GM21360 (cell line): ENCODE measurements around the gene YAE1.
A peak's percentile ranks its signal among the peaks of the same experiment; 100 is the strongest.

Experiments used
- ATAC-seq: cut with Tn5 transposase; IDR thresholded peaks from one replicate; pipeline ENCODE4 v1.9.1; 2021; ENCODE audit warnings: mild to moderate bottlenecking, moderate library complexity; ENCODE audit not compliant: unreplicated experiment

Gene YAE1

DNA sequence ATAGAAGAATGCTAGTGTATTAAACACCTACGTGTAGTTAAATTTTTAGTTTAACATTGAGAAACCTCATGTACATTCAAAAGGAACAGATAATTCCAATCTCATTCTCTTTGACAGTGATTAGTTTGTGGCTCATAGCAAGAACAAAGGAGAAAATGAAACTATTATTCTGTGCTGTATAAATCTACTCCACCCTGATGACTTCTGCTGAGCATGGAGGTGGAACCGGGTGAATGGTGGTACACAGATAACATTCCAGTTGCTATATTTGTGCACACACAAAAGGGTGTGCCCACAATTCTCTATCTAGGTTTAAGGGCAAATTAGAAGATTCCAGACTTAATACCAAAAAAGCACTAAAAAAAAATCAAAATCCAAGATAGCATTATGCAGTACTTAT, 40.1 kb downstream of the YAE1 start:
- ATAC-seq, result no peak

DNA sequence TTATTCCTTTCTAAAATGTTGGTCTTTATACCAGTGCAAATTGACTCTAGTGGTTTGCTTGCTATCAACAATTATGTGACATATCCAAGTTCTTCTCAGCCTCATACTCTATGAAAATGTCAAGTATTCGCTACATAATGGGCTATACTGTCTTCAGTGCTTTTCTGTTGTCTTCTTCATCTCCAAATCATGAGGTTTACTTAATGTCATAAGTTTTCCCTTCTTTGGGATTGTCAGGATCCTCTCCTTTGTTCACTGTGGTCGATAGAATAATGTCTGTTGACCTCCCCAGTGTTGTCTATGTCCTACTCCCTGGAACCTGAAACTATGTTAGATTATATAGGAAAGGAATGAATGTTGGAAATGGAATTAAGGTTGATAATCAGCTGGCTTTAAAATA, 40.7 kb downstream of the YAE1 start:
- no peak for ATAC-seq

DNA sequence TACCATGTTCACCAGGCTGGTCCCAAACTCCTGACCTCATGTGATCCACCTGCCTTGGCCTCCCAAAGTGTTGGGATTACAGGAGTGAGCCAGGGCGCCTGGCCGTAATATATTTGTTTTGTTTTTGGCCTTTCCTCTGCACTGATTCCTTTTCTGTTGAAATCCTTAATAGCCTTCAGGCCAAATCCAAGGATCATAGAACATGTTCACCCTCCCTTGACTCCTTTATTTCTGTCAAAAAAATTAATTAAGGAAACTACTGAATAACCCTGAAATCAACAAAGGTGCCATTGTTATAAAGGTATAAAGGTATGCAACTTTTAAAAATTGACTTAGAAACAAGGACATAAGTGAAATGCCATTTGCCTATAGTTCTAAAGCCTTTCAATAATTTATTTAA, 41.7 kb downstream of the YAE1 start:
- ATAC-seq, result no peak

DNA sequence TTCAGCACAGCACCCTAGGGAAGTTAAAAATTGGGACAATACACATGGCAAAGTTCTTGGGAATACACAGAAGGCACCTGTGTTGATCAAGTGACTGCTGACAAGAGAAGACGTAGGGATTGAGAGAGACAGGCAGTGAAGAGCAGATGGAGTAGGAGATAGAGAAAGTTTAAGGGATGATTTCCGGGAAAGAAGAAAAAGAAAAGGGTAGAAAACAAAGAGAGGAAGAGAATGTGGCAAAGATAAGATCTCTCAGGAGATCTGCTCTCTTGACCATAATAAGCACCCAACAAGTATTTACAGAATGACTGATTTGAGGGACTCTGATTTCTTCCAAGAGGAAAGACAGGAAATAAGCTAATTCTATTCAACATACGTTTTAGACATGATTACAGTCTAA, 42.1 kb downstream of the YAE1 start:
- ATAC-seq, result no peak

DNA sequence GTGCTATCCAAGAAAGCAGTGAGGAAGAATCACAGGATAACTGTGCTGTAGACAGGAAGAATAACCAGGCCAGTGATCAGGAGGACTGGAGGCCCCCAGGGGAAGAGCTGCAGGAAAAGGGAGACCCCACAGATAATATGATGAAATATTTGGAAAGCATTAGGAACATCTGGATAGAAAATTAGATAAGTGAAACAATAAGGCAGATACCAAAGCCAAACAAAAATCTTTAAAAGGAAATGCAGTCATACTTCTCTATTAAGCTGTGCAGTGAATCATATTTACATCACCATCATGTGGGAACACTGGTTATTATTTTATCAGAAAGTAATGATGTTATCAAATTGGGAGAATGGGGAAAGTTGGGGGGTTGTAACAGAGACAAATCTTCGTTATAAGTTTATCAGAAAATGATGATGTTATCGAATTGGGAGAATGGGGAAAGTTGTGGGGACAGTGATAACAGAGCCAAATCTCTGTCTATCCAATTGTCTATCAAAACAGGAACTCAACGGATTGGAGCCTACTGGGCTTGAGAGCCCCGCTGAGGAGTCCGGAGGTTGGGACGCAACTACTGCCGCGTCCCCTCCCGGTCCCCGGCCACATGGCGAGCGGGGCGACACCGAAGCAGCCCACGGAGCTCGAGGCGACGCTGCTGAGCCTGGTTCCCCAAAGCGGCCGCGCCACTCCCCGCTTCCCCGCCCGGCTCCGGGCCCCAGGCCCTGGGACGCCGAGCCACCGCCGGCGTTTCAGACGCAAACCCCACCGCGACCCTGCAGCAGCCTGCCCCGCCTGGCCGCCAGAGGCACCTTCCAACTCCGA, 43.1 kb downstream of the YAE1 start:
- ATAC-seq, result no peak

DNA sequence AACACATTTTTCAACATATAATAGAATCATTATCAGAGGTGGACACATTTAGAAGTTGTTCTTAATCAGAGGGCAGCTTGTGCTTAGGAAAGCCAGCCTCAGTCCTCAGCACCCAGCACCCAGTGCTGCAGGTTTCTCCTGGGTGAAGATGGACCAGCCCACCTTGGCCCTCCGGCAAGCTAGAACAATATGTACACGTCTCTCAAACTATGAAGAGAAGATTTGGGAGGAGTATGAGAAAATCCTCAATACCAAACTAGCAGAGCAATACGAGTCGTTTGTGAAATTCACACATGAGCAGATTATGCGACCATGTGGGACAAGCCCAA, 43.7 kb downstream of the YAE1 start:
- ATAC-seq, result no peak

DNA sequence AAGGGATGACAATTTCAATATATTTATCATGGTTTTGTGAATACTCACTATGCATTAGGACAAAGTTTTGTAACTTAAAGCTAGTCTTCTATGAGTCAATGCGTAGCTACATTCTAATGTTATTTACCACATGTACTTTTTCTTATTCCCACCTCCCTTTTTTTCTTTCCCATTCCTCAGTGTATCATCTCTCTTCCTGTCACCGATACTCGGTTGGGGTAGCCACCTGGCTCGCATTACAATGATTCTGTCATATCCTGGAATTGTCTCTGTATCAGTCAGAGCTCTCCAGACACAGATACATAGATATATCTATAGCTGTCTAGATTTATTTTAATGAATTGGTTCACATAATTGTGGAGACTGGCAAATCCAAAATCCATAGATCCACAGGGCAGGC, 47.4 kb downstream of the YAE1 start:
- ATAC-seq, result no peak

DNA sequence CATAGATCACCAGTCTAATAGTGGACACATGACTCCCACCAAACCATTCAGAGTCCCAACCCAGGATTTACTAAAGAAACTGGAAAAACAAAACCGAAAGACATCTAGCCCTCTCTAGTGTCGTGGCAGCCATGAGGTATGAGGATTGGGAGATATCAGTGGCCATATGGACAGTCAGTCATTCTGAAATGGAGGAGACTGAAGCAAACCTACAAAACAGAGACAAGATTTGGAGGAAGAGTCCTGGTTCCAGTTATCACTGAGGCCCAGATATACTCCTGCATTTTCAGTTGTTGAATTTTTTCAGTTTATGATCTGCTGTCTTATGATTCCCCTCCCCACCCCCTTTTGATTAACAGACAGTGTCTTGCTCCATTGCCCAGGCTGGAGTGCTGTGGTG, 48.1 kb downstream of the YAE1 start:
- ATAC-seq, result no peak

DNA sequence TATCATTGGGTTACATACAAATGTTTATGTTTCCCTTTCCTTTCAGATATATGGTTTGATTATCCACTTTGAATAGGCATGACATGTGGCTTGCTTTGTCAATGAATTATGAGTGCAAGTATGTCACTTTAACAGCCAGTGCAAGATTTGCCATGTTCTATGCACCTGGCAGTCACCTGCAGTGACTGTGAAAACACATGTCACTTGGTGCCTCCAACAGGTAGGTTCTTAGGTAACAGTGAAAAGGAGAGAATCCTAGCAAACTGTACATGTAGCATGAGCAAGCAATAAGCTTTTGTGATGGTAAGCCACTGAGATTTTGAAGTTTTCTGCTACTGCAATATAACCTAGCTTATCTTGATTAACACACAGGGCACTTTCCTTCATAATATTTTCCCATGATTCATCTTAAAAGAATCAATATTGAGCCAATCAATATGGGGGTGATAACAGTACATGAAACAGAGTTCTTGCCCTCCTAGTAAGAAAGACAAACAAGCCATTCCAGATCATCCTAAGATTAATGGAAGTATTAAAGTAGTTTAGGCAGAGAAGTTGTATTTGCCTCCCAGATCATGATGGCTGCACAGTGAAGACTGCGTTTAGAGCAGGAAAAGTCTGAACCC, 49.3 kb downstream of the YAE1 start:
- ATAC-seq, result no peak

DNA sequence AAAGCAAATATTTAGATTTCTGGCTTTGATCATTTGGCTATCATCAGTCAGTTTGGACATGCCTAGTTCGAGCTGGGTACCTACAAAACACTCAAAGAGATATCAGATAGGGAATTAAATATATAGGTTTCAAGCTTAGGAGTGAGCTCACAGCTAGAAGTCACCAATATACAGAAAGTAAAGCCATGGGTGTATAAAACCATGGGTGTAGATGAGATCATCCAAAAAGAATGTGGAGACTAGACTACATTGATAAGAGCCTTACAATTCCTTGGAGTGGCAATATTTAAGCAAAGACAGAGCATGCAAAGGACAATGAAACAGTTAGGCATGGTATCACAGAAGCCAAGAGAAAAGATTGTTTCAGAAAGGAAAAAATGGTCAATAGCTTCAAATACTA, 49.9 kb downstream of the YAE1 start:
- ATAC-seq, result no peak

DNA sequence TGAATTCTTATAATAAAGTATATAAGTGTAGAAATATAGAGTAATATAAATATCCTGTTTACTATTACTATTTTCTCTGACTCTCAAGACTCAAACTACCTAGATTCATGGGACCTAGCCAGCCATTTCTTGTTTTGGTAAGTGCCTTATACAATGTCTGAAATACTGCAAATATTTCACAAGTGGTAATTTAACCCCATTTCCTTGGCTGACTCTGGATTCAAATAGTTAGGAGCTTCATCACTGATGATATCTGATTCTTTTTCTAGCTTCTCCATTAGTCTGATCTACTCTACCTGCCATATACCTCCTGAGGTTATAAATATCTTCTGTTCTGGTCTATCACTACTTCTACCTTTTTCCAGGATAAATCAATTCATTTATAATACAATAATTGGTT, 50.8 kb downstream of the YAE1 start:
- no peak for ATAC-seq

DNA sequence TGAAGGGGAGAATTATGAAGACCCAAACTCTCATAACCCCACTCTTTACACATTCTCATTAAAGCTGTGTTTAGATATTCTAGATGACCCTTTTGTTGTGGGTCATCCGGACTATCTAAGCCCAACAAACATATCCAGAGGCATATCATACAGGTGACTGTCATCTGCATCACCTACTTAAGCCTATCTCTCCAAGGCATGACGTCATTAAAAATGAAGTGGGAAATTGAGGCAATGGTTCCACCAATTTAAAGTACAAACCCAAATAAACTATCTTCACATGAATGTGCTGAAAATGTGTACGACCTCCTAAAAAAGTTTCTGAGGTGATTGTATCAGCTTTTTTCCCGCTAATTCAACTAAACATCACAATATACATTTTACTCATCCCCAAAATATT, 52.7 kb downstream of the YAE1 start:
- no peak for ATAC-seq

DNA sequence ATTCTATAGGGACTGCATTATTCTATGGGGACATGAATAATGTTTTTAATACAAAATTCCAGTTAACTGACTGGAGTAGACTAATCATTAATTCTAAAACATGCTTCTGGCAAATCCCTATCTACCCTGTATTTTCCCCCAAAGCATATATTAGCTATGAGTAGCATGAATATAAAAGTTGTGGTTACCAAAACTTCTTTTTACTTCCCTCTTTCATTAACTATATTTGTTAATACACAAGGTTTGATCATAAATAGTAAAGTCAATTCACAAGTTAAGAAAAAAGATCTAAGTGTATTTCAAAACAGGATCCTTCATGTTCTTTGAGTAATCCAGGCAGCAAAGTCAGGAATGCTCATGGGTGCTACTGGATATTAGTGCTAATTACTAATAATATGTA, 54.3 kb downstream of the YAE1 start:
- ATAC-seq, result no peak

DNA sequence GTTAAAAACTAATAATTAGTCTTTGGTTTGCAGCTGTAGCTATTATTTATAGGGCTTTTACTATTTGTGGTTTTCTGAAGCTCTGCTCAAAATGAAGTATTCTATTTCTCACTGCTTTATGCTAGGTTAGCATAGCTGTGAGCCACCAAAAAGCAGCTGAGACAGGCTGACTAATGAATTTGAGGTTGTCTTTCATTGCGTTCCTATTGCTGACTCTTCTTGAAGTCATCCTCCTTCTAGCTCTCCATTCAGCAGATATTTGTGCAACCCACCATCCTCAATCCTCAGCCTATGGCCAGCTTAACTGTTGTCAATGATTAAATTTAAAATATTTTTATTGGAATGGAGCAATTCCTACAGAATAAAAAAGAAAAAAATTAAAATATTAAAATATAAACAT, 55.1 kb downstream of the YAE1 start:
- no peak for ATAC-seq

DNA sequence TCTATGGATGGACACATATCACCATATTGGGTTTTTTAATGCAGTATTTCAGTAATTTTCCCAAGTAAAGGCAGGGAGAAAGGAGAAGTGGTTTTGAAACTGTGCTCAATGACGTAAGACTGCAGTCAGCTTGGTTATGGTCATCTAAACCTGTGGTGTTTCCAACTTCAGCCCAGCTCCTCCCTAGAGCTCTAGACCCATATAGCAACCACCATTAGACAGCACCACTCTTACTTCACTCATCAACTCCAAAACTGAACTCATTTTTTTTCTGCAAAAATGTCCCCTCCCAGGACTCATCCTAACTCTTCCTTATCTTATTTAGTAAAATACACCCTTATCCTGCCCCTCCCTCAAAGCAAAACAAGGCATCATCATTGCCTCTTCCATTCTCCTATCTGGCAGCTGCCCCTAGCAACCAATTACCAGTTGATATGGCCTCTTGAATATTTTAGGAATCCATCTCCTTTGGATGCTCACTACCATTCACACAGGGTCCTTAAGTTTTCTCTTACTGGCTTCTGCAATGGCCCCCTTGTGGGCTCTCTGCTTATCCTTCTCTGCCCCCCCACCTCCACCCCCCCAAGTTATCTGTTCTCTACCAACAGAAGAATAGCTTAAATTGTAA, 55.7 kb downstream of the YAE1 start:
- ATAC-seq, result peak; percentile 40
